ENCODE data around the gene POC1A.

DNA sequence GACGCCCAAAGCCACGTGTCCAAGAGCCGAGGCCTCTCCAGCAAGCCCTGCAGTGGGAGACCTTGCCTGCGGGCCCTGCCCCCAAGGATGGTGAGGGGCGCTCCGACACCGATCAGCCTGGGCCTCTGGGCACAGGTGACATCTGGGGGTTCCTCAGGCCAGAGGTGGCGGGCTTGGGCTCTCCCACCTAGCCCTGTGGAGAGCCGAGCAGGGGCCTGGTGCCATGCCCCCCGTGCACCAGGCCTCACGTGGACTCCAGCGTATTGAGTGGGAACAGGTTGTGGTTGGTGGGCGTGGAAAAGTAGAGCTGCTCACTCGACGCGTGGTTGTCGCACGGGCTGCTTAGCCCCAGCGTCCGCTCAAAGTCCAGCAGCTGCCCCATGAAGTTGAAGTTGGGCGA is 103.7 kb downstream of the POC1A start:
- TF ChIP-seq, protein P1, sequence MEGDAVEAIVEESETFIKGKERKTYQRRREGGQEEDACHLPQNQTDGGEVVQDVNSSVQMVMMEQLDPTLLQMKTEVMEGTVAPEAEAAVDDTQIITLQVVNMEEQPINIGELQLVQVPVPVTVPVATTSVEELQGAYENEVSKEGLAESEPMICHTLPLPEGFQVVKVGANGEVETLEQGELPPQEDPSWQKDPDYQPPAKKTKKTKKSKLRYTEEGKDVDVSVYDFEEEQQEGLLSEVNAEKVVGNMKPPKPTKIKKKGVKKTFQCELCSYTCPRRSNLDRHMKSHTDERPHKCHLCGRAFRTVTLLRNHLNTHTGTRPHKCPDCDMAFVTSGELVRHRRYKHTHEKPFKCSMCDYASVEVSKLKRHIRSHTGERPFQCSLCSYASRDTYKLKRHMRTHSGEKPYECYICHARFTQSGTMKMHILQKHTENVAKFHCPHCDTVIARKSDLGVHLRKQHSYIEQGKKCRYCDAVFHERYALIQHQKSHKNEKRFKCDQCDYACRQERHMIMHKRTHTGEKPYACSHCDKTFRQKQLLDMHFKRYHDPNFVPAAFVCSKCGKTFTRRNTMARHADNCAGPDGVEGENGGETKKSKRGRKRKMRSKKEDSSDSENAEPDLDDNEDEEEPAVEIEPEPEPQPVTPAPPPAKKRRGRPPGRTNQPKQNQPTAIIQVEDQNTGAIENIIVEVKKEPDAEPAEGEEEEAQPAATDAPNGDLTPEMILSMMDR (IDR thresholded peaks at IDR 0.05 in 8 of 11, conservative IDR thresholded peaks at IDR 0.05 in 3 of 11) = no peak
- no peak for TF ChIP-seq POLR2A (IDR thresholded peaks at IDR 0.05)
